UCSD-AML1 (cell line): Measurements from ENCODE around the gene PACSIN1.
A peak's percentile ranks its signal among the peaks of the same experiment; 100 is the strongest.

Experiments used
- DNase-seq: peaks from one replicate; lab custom pipeline; 2025; ENCODE audit not compliant: unreplicated experiment; lab: John Stamatoyannopoulos, UW

The PACSIN1 gene, protein sequence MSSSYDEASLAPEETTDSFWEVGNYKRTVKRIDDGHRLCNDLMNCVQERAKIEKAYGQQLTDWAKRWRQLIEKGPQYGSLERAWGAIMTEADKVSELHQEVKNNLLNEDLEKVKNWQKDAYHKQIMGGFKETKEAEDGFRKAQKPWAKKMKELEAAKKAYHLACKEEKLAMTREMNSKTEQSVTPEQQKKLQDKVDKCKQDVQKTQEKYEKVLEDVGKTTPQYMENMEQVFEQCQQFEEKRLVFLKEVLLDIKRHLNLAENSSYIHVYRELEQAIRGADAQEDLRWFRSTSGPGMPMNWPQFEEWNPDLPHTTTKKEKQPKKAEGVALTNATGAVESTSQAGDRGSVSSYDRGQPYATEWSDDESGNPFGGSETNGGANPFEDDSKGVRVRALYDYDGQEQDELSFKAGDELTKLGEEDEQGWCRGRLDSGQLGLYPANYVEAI

GRCh38 chr6:34465531-34466241 is at the start of gene PACSIN1:
Gene PACSIN1, plus strand, starts transcription at chr6:34466076. Its CDS starts 60,230 bp downstream, at chr6:34526306.
- DNase-seq = no peak

GRCh38 chr6:34416877-34417371 is 49.0 kb upstream of the PACSIN1 start:
- DNase-seq = no peak

DNA sequence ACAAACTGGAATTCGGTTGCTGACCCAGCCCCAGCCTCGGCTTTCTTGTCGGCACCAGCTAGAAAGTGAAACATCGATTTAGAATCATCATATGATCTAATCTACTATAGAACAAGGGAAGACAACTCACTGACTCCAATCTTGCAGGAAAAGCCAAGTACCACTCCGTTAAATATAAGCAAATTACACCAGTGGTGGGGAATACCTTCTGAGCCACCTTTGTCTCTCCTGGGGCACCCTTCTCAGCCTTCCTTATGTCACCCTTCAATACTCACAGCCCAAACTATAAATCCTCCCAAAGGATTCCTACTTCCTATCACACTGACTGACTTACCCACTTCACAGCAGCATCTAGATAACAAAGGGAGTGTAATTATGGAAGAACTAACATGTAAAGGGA is 47.5 kb upstream of the PACSIN1 start:
- no peak for DNase-seq

GRCh38 chr6:34423254-34423653 is 42.6 kb upstream of the PACSIN1 start:
- DNase-seq = no peak

DNA sequence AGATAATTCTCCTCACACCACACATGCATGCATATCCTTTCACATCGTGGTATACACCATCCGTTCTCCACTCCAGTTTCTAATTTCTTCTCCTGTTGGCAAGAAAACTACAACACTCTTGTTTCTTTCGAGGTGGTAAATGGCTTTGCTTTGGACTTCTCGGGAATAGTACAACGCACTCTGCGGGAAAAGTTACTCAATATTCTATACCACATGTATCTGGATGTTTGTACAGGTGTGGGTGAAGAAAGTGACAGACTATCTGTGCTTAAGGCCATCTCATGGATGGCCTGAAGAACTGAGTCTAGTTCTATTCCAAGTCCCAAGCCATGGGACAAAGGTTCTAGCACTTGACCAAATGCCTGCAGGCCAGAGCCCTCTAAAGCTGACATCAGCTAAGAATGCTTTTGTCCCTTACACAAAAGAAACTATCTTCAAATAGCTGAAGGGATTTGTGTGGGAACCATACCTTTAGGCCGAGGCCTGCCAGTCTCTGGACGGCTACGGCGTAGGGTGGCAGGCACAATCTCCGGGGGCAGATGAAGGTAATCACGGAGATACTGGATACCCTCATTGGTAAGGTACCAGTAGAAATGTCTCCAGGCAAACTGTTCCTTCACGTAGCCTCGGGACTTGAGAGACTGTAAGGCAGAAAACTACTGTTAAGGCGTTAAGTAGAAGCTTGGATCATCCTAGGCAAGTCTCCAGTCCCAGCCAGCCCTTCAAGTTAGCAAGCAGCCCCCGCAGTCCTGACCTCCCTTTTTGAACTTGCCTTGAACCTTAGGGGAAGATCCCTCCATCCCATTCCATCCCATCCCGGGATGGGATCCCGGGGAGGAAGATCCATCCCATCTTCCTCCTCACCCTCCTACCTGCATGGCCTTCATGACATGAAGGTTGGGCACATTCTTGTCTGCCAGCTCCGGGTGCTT is 41.4 kb upstream of the PACSIN1 start:
- DNase-seq = no peak

DNA sequence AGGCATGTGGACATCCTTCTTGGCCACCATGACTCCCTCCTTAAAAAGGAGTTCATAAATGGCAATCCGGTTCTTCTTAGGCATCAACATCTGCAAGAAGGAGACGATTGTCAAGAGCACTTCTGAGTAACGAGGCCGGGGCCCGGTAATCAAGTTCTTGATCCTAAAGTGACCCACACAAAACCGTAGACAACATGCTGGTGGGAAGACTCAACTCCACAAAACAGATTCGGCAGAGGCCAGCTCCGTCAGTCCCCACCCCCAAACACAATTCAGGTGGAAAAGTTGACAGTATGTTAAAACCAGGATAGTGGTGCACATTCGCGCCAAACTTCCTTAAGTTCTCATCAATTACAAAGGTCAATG is 40.8 kb upstream of the PACSIN1 start:
- DNase-seq = peak; percentile 40

DNA sequence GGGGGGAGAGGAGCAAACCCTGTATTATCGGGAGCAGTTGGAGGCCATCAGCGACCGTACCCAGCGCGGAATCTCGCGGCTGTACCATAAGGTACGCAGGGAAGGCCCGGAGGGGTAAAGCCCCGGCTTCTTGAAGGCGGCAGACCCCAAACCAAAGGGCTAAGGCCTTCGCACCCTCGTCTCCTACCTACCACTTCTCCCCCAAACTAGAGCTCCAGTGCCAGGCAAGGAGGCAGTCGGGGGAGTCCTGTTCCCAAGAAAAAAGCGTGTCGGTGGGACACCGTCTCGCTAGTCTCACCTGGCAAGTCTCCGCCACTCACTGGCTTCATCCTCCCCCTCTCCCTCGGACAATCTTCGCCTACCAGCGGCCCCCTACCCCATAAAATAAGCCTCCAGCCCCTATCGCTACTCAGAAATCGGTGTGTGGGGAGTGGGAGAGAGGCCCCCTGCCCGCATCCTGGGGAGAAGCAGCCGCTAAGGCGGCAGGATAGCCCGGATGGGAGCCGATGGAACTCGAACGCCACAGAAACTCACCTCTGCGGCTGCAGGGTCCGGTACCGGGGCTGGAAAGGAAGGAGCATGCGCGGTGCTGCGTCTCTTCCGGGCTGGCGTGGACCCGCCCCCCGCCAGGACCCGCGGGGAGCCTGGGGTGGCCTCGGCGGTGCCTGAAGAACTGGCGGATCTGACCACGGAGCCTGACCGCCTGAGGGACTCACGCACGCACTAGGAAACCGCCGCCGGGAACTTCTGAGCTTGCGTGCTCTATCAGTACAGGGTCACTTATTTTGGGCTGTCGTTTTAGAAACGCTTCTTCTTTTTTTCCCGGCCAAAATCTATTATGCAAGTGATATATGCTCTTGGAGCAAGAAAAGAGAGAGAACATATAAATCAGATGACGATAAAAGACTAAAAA is 40.1 kb upstream of the PACSIN1 start, which contains the start of gene RPS10:
RPS10 (minus strand) TSS at position 572 of the 913 bp plus-strand sequence. CDS start 848 bp downstream, outside the sequence.
- DNase-seq = peak; percentile 94

DNA sequence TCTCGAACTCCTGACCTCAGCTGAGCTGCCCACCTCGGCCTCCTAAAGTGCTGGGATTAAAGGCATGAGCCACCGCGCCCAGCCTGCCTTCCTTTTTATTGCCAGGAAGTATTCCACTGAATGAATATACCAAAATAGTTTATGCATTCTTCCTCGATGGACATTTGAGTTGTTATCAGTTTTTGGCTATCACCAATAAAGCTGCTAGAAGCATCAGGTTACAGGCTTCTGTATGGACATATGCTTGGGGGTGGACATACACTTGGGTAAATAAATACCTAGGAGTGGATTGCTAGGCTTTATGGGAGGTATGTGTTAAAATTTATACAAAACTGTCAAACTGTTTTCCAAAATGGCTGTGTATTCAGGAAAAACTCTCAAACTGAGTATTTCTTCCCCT is 30.0 kb upstream of the PACSIN1 start:
- no peak for DNase-seq

GRCh38 chr6:34436803-34437643 is 28.9 kb upstream of the PACSIN1 start:
- DNase-seq = no peak

GRCh38 chr6:34437644-34437970 is 28.3 kb upstream of the PACSIN1 start:
- no peak for DNase-seq

DNA sequence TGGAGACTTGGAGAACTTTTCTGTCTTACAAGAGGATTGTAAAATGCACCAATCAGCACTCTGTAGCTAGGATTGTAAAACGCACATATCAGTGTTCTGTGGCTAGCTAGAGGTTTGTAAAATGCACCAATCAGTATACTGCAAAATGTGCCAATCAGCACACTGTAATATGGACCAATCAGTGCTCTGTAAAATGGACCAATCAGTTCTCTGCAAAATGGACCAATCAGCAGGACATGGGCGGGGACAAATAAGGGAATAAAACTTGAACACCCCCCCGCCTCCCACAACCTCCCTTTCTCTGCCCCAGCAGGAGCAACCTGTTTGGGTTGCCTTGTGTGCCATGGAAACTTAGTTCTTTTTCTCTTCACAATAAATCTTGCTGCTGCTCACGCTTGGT is 27.2 kb upstream of the PACSIN1 start:
- DNase-seq = no peak

- no peak for DNase-seq
These were observed 26.4 kb upstream of the PACSIN1 start for GRCh38 chr6:34439442-34439841.

GRCh38 chr6:34441526-34441925 is 24.4 kb upstream of the PACSIN1 start:
- DNase-seq = no peak

- DNase-seq = no peak
These were observed 20.5 kb upstream of the PACSIN1 start for GRCh38 chr6:34445313-34445860.

DNA sequence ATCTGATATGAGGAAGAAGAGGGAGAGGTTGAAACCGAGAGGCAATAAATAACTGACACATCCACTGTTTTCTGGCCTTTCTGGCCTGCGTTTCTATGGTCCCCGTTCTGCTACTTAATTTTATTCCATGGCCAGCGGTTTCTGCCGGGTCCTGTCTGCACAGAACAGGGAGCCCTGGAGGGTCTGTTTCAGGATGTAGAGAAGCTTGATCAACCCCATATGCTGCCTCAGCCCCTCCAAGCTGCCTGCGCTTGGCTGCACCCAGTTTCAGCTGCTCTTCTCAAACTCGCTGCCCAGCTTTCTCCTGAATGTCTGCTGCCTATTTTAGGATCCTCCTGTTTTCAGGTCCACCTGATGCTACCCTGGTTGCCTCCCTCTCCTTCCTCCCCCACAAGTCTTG is 18.5 kb upstream of the PACSIN1 start:
- DNase-seq = no peak

DNA sequence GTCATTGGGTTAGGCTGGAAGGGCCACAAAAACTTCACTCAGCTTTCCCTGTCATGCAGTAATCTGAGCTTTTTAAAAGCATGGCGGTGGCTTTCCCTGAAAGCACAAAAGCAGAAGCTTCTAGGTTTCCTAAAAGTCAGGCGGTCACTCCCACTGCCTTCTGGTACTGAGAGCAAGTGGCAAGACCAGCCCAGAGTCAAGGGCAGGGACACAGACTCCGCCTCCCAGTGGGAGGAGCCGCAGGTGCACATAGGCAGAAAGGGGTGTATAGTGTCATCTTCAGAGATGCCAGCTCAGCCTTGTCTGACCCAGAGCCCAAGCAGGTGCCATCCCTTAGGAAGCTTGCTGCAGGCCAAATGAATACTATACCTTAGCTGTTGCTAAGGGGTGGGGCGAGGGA is 18.0 kb upstream of the PACSIN1 start:
- DNase-seq = no peak

DNA sequence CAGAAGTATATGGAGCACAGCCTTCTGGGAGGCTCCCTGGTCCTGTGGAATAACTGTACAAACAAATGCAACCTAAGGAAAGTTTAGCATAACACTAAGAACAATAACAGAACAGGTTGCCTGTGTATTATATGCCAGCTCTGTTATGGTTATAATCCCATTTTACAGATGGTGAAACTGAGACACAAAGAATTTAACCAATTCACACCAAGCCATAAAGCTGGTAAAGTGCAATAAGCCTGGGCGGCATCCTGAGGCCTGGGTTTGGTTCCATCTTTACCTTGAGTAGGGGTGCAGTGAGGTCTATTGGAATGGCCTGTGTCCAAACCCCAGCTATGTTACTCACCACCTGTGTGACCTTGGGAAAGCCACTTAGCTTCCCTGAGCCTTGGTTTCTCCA is 14.7 kb upstream of the PACSIN1 start:
- no peak for DNase-seq

GRCh38 chr6:34455831-34456230 is 10.0 kb upstream of the PACSIN1 start:
- DNase-seq = peak; percentile 31

- no peak for DNase-seq
These were observed 8.5 kb upstream of the PACSIN1 start for GRCh38 chr6:34457382-34457741.
